ENCODE results near the gene CLSTN2.

GRCh38 chr3:140273542-140274195 lies 338.7 kb downstream of the CLSTN2 start:
- TF ChIP-seq CTCF (IDR thresholded peaks at IDR 0.05) (no peak), POLR2A (IDR thresholded peaks at IDR 0.05) (no peak)
